GM19438 (cell line): ENCODE measurements around the gene AMMECR1L.
"Not testable (repeated sequence)": the region's sequence is repeated elsewhere in the genome, so short reads cannot be mapped to it uniquely, and the experiment has no call there.

Experiments
- ATAC-seq: cut with Tn5 transposase; IDR thresholded peaks from one replicate; pipeline ENCODE4 v1.9.1; 2021; ENCODE audit warnings: low read depth; ENCODE audit not compliant: unreplicated experiment

AMMECR1L gene

GRCh38 chr2:127885780-127886592 lies at the start of gene AMMECR1L:
TSS of gene AMMECR1L (minus strand) at chr2:127885956. CDS start at chr2:127874234, 11,722 bp downstream.
- peak; percentile 88 for ATAC-seq

DNA sequence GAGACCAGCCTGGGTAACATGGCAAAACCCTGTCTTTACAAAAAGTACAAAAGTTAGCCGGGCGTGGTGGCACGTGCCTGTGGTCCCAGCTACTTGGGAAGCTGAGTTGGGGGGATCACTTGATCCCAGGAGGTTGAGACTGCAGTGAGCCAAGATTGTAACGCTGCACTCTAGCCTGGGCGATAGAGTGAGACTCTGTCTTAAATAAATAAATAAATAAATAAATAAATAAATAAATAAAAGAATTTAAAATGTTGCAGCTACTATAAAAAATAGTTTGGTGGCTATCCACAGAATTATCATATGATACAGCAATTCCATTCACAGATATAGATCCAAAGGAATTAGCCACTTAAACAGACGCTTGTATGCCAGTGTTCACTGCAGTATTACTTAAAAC lies 49.6 kb upstream of the AMMECR1L start:
- ATAC-seq: no peak

- no peak for ATAC-seq
Observed at GRCh38 chr2:127932199-127932876, 46.6 kb upstream of the AMMECR1L start.

GRCh38 chr2:127929449-127929848 lies 43.7 kb upstream of the AMMECR1L start:
- ATAC-seq: no peak

DNA sequence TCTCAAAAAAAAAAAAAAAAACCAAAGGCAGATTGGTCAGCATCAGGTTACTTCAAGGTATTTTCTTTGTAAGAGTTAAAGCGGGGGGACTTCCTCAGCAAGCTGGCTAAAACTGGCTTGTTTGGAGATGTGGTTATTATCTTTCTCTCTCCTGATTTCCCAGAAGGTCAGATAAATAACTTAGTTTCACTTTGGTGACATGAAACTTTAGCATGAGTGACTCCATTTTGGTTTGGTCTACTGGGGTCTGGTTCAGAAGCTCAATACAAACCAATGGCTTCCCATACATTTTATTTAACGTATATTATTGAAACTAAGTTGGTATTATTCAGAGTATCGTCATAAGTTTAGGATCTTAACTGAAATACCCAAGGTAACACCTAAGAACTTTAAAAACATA lies 41.6 kb upstream of the AMMECR1L start:
- ATAC-seq: no peak

- no peak for ATAC-seq
Observed at GRCh38 chr2:127917916-127918315, 32.2 kb upstream of the AMMECR1L start.

- ATAC-seq: no peak
Observed at GRCh38 chr2:127913808-127914457, 28.2 kb upstream of the AMMECR1L start.

DNA sequence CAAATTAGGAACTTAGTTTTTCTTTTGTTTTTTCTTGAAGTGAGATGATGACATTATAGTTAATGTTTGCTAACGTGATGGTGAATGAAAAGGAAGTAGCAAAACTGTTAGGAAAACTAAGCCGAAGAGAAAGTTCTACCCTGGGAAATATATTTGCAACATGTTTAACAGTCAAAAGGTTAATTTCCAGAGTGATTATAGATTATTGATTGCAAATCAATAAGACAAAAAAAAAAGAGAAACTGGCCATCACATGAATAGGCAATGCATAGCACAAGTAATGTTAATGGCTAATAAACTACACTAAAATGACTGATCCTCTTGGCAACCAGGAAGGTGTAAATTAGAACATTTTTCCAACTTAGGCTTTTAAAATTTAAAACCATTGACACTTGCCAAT lies 26.0 kb upstream of the AMMECR1L start:
- no peak for ATAC-seq

GRCh38 chr2:127910415-127910814 lies 24.7 kb upstream of the AMMECR1L start:
- ATAC-seq: no peak

- no peak for ATAC-seq
Observed at GRCh38 chr2:127909019-127909418, 23.3 kb upstream of the AMMECR1L start.

- not testable (repeated sequence) for ATAC-seq
Observed at GRCh38 chr2:127907733-127908400, 22.1 kb upstream of the AMMECR1L start.

DNA sequence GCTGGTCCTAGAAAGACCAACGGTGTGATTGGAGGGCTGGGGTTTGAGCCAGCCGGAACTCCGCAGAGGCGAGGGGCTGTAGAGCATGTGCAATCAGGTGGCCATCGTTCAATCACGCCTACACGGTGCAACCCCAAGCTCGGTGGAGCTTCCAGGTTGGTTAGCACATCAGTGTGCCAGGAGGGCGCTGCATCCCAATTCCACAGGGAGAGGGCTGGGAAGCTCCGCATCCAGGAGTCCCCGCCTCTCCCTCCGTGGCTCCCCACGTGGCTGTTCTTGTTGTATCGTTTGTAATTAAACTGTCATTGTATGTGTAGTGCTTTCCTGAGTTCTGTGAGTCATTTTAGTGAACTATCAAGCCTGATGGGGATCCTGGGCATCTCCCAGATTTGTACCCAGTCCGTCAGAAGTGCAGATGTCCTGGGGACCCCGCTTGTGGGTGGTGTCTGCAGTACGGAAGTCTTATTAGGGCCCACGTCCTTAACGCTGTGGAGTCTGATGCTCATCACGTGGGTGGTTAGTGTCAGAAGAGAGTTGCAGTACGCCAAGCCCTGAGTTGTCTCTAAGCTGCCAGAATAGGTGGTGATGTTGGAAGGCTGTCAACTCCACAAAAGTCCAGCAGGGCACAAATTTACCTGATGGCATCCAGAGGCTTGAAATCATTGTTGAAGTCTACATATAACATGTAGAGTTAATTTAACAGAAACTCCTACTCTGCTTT lies 20.6 kb upstream of the AMMECR1L start:
- no peak for ATAC-seq

- no peak for ATAC-seq
Observed at GRCh38 chr2:127901339-127902056, 15.7 kb upstream of the AMMECR1L start.

- no peak for ATAC-seq
Observed at GRCh38 chr2:127897531-127898211, 11.9 kb upstream of the AMMECR1L start.

GRCh38 chr2:127893494-127893893 lies 7.7 kb upstream of the AMMECR1L start:
- no peak for ATAC-seq

GRCh38 chr2:127893033-127893432 lies 7.3 kb upstream of the AMMECR1L start:
- ATAC-seq: no peak

- no peak for ATAC-seq
Observed at GRCh38 chr2:127891811-127892210, 6.1 kb upstream of the AMMECR1L start.

- ATAC-seq: not testable (repeated sequence)
Observed at GRCh38 chr2:127890756-127891155, 5.0 kb upstream of the AMMECR1L start.

- no peak for ATAC-seq
Observed at GRCh38 chr2:127888772-127889171, 3.0 kb upstream of the AMMECR1L start.
